GM19463 (cell line): ENCODE results near the gene PLEKHD1.

Source experiments
- ATAC-seq: cut with Tn5 transposase; IDR thresholded peaks from one replicate; pipeline ENCODE4 v1.9.1; 2021; ENCODE audit warnings: mild to moderate bottlenecking, moderate library complexity; ENCODE audit not compliant: unreplicated experiment

PLEKHD1 gene

DNA sequence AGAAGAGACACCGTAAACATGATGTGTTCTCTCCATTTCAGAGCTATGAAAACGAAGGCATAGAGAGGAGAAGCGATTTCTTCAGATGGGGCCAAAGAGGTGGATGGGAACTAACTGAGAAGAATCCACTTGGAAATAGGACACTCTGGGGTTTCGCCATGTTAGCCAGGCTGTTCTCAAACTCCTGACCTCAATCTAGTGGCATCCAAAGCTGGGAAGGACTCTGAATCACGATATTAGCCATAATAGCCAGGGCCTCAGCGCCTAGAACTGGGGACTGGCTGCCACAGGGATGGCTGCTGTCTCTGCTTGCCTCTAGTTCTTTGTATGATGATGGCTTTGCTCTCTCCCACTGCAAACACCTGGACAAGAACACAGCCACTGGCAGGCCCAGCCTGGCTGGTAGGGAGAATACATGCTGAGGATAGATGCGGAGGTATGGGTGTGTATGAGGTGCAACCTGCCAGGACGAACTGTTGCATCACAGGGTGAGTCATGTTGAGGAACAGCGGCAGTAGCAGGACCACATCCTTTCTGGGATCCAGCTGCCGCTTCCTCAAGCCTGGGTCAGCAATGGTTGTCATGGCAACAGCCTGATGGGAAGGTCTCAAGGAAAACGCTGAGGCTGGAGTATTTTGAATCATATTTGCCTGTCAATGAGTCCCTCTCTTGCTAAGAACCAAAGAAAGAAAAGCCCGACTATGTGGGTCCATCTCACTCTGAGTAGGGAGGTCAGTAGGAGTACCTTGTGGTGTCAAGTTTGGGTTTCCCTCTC, 59.0 kb downstream of the PLEKHD1 start:
- ATAC-seq, result peak; percentile 48

- ATAC-seq, result no peak
Observed at GRCh38 chr14:69547701-69548348, 63.3 kb downstream of the PLEKHD1 start.

DNA sequence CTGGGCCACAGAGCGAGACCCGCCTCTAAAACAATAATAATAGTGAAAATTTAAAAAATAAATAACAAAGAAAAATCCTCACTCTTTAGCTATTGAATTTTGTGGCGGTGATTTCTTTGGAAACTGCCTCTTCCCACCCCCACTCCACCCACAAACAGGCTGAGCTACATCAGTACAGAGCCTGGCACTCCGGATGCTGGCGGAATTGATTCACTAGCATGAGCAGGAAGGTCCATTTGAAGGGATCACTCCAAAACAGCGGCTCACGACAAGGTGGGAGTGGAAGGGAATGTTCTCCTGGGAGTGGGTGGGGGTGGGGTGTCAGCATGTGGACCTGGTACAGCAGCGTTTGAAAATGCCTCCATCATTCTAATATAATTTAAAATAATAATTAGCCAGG, 64.0 kb downstream of the PLEKHD1 start:
- ATAC-seq, result no peak

GRCh38 chr14:69551511-69551910, 67.0 kb downstream of the PLEKHD1 start:
- ATAC-seq, result no peak

DNA sequence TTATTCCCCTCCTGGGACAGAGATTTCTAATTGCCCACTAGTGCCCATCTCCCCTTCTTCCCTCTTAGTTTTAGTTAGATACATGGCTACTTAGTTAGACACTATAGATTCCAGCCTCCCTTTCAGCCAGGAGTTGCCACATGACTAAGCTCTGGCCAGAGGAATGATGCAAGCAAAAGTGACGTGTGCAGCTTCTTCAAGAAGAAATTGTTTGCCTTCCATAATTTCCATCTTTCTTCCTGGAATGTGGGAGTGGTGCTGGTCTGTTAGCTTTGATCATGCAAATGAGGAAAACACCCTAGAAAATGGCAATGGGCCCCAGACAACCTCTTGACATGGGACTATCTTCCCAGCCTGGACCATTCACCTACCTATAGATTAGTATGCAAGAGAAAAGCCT, 68.7 kb downstream of the PLEKHD1 start:
- no peak for ATAC-seq

DNA sequence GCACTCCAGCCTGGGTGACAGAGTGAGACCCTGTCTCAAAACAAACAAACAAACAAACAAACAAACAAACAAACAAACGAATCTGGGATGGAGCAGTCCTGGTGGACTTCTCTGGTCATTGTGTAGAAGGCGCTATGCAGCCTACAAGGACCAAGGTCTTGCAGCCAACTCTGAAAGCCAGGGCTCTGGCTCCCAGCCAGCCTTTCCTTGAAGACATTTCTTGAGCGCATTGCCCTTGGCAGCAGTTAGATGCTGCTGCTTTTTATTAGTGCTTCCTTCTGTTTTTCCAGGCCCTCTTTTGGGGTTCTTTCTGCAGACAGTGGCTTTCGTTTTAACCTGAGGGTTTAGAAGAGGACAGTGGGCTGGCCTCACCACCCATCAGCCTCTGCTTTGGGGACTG, 70.0 kb downstream of the PLEKHD1 start:
- ATAC-seq, result no peak

DNA sequence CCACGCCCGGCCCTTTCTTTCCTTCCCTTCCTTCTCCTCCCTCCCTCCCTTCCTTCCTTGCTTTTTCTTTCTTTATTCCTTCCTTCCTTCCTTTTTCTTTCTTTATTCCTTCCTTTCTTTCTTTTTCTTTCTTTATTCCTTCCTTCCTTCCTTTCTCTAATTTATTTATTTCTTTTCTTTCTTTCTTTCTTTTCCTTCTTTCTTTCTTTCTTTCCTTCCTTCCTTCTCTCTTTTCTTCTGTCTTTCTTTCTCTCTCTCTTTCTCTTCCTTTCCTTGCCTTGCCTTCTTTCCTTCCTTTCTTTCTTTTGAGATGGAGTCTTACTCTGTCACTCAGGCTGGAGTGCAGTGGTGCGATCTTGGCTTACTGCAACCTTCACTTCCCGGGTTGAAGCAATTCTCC, 74.2 kb downstream of the PLEKHD1 start:
- ATAC-seq, result no peak

- ATAC-seq, result no peak
Observed at GRCh38 chr14:69559581-69560011, 75.1 kb downstream of the PLEKHD1 start.

- ATAC-seq, result no peak
Observed at GRCh38 chr14:69560826-69561225, 76.3 kb downstream of the PLEKHD1 start.

- ATAC-seq, result no peak
Observed at GRCh38 chr14:69561893-69562292, 77.4 kb downstream of the PLEKHD1 start.

GRCh38 chr14:69567563-69567962, 83.0 kb downstream of the PLEKHD1 start:
- ATAC-seq, result no peak

GRCh38 chr14:69569859-69570258, 85.3 kb downstream of the PLEKHD1 start:
- ATAC-seq, result no peak

DNA sequence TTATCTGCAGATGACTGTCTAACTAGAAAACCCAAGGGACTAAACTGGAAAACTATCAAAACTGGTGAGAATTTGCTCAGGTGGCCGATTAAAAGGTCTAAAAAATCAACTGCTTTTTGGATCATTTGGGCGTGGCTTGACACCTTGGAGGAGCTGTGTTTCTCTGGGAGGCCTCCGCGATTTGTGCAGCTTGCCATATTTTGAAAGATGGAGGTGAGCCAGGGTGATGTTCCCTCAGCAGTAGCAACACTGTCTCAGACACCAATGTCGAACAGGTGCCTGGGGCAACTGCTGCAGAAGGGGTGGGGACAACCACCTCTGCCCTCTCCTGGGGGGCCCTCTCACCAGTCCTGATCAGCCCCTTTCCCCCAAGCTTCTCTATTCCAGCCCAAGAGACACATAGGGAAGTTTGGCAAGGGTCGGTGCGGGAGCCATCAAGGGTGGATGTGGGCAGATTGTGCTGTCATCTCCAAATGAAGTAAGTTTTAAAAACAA, 86.4 kb downstream of the PLEKHD1 start:
- no peak for ATAC-seq

GRCh38 chr14:69571449-69572029, 87.0 kb downstream of the PLEKHD1 start:
- ATAC-seq, result no peak

DNA sequence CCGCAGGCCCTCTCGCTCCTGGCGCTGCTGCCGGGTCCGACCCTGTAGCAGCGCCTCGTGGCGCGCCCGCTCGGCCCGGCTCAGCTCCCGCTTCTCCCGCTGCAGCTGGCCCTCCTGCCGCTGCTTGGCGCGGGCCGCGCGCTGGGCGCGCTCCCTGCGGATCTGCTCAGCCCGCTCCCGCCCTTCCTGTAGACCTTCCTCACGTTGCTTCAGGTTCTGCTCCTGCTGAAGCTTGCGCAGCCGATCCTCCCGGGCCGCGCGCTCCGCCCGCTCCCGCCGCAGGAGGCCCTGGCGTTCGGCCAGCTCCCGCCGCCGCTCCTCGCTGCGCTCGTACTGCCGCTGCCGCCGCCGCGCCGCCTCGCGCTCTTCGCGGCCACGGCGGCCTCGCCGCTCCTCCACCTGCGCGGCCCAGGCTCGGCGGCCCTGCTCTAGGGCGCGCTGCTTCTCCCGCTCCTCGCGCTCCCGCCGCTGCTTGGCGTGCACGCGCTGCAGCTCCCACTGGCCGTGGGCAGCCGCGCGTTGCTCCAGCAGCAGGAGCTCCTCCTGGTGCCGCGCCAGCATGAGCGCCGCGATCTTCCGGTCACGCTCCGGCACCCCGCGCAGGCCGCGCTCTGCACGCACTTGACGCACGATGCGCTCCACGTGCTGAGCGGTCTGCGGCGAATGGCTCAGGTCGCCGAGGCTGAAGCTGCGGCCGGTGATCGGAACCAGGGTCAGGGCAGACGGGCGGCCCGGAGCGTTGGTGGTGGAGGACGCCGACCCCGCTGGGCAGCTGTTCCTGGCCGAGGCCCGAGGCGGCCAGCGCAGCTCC, 87.7 kb downstream of the PLEKHD1 start:
- no peak for ATAC-seq

GRCh38 chr14:69572841-69573135, 88.3 kb downstream of the PLEKHD1 start:
- ATAC-seq, result no peak

- ATAC-seq, result no peak
Observed at GRCh38 chr14:69573205-69573830, 88.8 kb downstream of the PLEKHD1 start.

DNA sequence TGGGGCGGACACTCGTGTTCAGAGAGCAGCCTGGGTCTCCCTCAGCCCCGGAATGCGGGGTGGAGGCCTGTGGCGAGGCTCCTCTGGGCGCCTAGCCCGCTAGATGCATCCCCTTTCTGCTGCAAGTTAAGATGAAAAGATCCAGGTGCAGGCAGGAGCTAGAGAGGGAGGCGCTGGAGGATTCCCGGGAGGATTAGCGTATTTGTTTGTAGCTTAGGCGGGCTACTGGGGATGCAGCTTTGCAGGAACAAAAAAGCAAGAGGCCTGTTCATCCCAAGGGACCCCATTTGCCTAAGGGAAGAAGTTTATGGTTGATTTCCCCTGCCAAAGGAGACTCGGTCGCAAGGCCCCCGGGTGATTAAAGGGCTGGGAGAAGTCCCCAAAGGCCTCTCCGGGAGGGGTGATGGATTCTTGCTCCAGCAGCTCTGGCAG, 89.3 kb downstream of the PLEKHD1 start:
- no peak for ATAC-seq

DNA sequence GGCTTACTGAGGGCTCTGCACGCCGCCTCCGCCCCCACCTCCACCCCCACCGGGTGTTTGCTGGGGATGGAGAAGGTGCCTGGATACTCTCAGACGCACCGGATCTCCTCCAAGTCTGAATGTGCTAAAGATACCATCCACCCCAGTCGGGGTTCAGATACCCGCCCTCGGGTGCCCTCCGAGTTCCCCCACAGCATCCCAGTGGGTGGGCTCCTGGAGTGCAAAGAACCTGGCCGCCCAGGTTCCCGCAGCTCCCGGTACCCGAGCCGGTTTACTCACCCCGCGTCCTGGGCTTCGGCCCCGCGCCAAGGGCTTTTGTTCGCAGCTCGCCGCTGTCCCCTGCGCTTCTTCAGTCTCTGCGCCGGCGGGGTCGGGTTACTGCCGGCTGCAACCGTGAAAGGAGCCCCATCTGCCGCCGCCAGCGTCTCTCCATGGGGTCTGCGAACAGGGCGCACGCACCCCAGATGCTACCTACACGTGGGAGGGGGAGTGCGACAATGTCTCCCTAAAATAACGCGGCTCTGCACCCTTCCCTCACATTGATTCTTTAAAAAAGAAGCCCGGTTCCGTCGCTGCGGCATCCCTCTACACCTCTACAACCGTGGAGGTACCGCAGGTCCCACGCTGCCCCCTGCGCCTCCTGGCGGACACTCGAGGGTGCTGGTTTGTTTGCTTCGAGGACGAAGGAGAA, 89.9 kb downstream of the PLEKHD1 start, which contains the start of gene CCDC177:
TSS of gene CCDC177 (minus strand) at position 609 of the 691 bp plus-strand sequence. CDS start 1,249 bp downstream, outside the sequence.
- no peak for ATAC-seq

- ATAC-seq, result no peak
Observed at GRCh38 chr14:69574954-69575295, 90.4 kb downstream of the PLEKHD1 start.
